AG04450 (cell line): ENCODE data around the gene KCNMA1. TPM values are rescaled to one million over a fixed set of nuclear protein-coding genes. Genes with fewer than 3 reads are reported as not detected.

Experiments
- CTCF ChIA-PET: fragments of 300-600, 350-600 bp; formaldehyde crosslinking; extraction: SDS; loops from one replicate; lab custom pipeline; 2022; ENCODE audit warnings: antibody characterized with exemption, inconsistent platforms; lab: Charles Lee
- POLR2A ChIA-PET: fragments of 350-600 bp; formaldehyde crosslinking; extraction: SDS; loops from one replicate; lab custom pipeline; 2021; ENCODE audit warnings: antibody characterized with exemption, inconsistent platforms; lab: Yijun Ruan, JAX
- DNase-seq: peaks from one replicate; pipeline ENCODE4 v3.0.0-alpha.2; 2011; ENCODE audit warnings: low read depth, low spot score
- H3K27ac ChIP-seq: one replicate; pipeline ENCODE4 v1.5.1; 2012; ENCODE audit warnings: low read depth, low read length, control low read depth
- H3K27me3 ChIP-seq: one replicate; pipeline ENCODE4 v1.6.0; 2012; ENCODE audit warnings: low read length; ENCODE audit not compliant: control insufficient read depth, insufficient read depth
- H3K4me3 ChIP-seq: 2 replicates; pipeline ENCODE4 v1.5.1; 2011; ENCODE audit warnings: mild to moderate bottlenecking, low read depth, low read length, control low read depth
- H3K9me3 ChIP-seq: 2 replicates; pipeline ENCODE4 v1.5.1; 2012; ENCODE audit warnings: low read length; ENCODE audit not compliant: control insufficient read depth, insufficient read depth
- polyA plus RNA-seq: library from polyadenylated mRNA; depleted of rRNA; stranded (reverse); fragments of >200 nt; gene quantifications from 2 replicates; pipeline ENCODE4 v1.2.3, GENCODE V29; 2011
- TF ChIP-seq, protein P1 (sequence below): IDR thresholded peaks from 2 replicates; pipeline ENCODE4 v1.5.1; 2011; ENCODE audit warnings: low read depth, low read length, control low read depth, inconsistent platforms

KCNMA1 gene
- polyA plus RNA-seq, 1 experiment: 58.8 TPM

- no peak for DNase-seq
- ChIA-PET CTCF (interaction anchor here (0.9 to 1.0 kb wide), 2 partner anchors 32 to 229 kb away, joined by 3 to 5 read pairs; no protein-coding TSS in a partner anchor), POLR2A (no interaction called here)
- H3K27me3 ChIP-seq: no peaks in the 10 kb centered on the region
- peaks cover 4% of the 10 kb centered on the region; the same call in 1 of the 2 replicates for H3K9me3 ChIP-seq
- TF ChIP-seq, protein P1, sequence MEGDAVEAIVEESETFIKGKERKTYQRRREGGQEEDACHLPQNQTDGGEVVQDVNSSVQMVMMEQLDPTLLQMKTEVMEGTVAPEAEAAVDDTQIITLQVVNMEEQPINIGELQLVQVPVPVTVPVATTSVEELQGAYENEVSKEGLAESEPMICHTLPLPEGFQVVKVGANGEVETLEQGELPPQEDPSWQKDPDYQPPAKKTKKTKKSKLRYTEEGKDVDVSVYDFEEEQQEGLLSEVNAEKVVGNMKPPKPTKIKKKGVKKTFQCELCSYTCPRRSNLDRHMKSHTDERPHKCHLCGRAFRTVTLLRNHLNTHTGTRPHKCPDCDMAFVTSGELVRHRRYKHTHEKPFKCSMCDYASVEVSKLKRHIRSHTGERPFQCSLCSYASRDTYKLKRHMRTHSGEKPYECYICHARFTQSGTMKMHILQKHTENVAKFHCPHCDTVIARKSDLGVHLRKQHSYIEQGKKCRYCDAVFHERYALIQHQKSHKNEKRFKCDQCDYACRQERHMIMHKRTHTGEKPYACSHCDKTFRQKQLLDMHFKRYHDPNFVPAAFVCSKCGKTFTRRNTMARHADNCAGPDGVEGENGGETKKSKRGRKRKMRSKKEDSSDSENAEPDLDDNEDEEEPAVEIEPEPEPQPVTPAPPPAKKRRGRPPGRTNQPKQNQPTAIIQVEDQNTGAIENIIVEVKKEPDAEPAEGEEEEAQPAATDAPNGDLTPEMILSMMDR: no peak
- no peak overlapping the region for H3K4me3 ChIP-seq
- no peak overlapping the region for H3K27ac ChIP-seq
Observed at GRCh38 chr10:77482072-77482471, 155.5 kb downstream of the KCNMA1 start.

DNA sequence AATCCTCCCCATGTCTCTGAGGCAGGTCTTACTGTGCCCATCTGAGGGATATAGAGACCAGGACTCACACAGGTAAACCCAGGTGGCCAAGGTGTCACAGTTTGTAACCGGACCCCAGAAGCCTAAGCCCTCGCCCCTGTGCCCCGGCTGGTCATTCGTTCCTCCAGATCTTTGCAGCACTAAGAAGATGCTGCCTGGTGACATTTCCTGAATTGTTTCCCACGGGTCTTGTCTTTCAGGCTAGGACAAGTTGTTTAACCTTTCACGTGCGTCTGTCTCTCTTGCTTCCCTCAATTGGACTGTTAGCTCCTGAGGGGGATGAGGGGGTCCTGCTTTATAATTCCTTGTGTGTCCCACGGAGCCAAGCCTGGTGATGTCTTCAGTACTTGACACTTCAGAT lies 158.0 kb downstream of the KCNMA1 start:
- POLR2A ChIA-PET: interaction anchor here (0.7 kb wide), 1 partner anchor 63 kb away, joined by 3 read pairs; no protein-coding TSS in a partner anchor
- no peak for DNase-seq
- Histone ChIP-seq H3K9me3 (no peaks in the 10 kb centered on the region), H3K27ac (peak overlapping the region; percentile 31), H3K4me3 (no peak overlapping the region), H3K27me3 (no peaks in the 10 kb centered on the region)
- TF ChIP-seq, protein P1: no peak
- CTCF ChIA-PET: interaction anchor here (1.0 kb wide), 1 partner anchor 26 kb away, joined by 3 read pairs; no protein-coding TSS in a partner anchor

GRCh38 chr10:77478962-77479359 lies 158.6 kb downstream of the KCNMA1 start:
- H3K27me3 ChIP-seq: no peaks in the 10 kb centered on the region
- TF ChIP-seq, protein P1: no peak
- H3K4me3 ChIP-seq: no peak overlapping the region
- H3K27ac ChIP-seq: peak overlapping the region; percentile 40
- no peak for DNase-seq
- ChIA-PET CTCF (interaction anchor here (1.0 to 1.4 kb wide), 2 partner anchors 27 to 313 kb away, joined by 3 to 6 read pairs; no protein-coding TSS in a partner anchor), POLR2A (interaction anchor here (0.7 to 1.2 kb wide), 2 partner anchors 20 to 63 kb away, joined by 3 read pairs; no protein-coding TSS in a partner anchor)
- no peaks in the 10 kb centered on the region for H3K9me3 ChIP-seq

DNA sequence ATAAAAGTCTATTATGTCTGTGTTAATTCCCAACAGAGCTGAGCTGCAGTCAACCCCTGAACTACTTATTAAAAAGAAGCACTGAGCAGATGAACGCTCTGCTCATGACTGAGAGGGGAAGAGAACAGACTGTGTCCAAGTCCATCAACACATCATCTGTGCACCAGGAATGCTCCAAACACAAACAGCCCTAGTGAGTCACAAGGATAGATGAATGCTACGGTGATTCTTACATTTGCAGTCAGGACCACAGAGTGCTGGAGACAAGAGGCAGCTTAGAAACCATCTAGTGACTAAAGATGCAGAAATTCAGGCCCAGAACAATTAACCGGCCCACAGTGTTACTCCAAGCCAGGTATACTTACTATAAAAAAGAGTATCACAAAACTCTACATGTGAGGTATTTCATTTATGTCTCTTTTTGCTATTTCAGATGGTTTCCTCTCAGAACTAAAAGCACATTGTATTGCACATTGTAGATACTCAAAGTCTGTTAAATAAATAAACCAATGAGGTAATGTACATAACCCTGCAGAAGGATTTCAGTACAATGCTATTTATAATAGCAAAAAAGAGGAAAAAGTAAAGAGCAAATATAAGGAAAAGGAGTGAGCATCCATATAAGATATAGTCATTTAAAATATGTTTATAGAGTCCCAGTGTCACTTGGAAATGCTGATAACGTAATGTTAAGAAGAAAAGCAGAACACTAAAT lies 159.2 kb downstream of the KCNMA1 start:
- TF ChIP-seq, protein P1: no peak
- POLR2A ChIA-PET: interaction anchor here (1.0 to 1.2 kb wide), 2 partner anchors 19 to 48 kb away, joined by 3 to 4 read pairs; no protein-coding TSS in a partner anchor
- no peak overlapping the region for H3K4me3 ChIP-seq

DNA sequence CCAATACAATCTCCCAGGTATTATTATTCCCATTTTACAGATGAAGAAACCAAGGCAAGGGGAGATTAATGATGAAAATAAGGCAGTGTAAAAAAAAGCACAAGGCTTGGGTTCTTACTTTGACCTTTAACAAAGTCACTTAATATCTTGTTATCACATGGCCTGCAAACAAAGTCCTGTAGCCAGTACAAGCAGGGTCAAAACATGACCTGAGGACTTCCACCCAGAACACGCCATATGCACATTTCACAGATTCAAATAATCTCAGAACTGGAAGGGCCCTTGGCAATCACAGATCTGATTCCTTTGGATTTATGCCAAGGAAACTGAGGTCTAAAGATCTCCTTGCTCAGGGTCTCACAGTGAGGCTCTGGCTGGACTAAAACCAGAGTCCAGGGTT lies 162.1 kb downstream of the KCNMA1 start:
- Histone ChIP-seq H3K27me3 (no peaks in the 10 kb centered on the region), H3K27ac (no peak overlapping the region), H3K4me3 (no peak overlapping the region), H3K9me3 (no peaks in the 10 kb centered on the region)
- DNase-seq: no peak
- CTCF ChIA-PET: interaction anchor here (1.2 kb wide), 1 partner anchor 302 kb away, joined by 3 read pairs; no protein-coding TSS in a partner anchor
- POLR2A ChIA-PET: no interaction called here
- TF ChIP-seq, protein P1: no peak

More for the DNA sequence above, 159.2 kb downstream of the KCNMA1 start:
- Histone ChIP-seq H3K27me3 (no peaks in the 10 kb centered on the region), H3K9me3 (no peaks in the 10 kb centered on the region), H3K27ac (peak overlapping the region; percentile 47)
- peak; percentile 86 for DNase-seq
- CTCF ChIA-PET: interaction anchor here (0.6 to 1.4 kb wide), 3 partner anchors 16 to 313 kb away, joined by 3 to 6 read pairs (median 4); no protein-coding TSS in a partner anchor
